A673 (cell line): Measurements from ENCODE around the gene CYP11A1. TPM values are rescaled to one million over a fixed set of nuclear protein-coding genes. Genes with fewer than 3 reads are reported as not detected.

Source experiments
- BruUV-seq: library from RNA; stranded (reverse); fragments of 400-500 nt; replicated peaks from 2 replicates; lab custom pipeline; 2021; lab: Mats Ljungman, UMichigan
- CTCF ChIA-PET: fragments of 300-600 bp; sonication (Branson Sonifier 250); formaldehyde crosslinking; loops from one replicate; lab custom pipeline; 2022; ENCODE audit warnings: antibody characterized with exemption; lab: Charles Lee
- POLR2A ChIA-PET: fragments of 300-600 bp; sonication (Branson Sonifier 250); formaldehyde crosslinking; loops from one replicate; lab custom pipeline; 2022; ENCODE audit warnings: antibody characterized with exemption; ENCODE audit not compliant: low non-redundant PET; lab: Charles Lee
- DNase-seq: peaks from one replicate; pipeline ENCODE4 v3.0.0-alpha.2; 2015; ENCODE audit warnings: low spot score
- H3K27ac ChIP-seq: fragments of 200-600 bp; sonication (generic); 2 replicates; pipeline ENCODE4 v1.5.1; 2016; ENCODE audit warnings: mixed run types, low read depth, mild to moderate bottlenecking, mixed read lengths, antibody characterized with exemption, low read length; ENCODE audit not compliant: poor library complexity, severe bottlenecking
- H3K27me3 ChIP-seq: fragments of 200-600 bp; sonication (generic); replicated peaks from 2 replicates; pipeline ENCODE4 v1.6.1; 2017; ENCODE audit warnings: mixed run types, low read depth, mild to moderate bottlenecking, mixed read lengths, antibody characterized with exemption, low read length; ENCODE audit not compliant: insufficient read depth, poor library complexity
- H3K36me3 ChIP-seq: fragments of 200-600 bp; sonication (generic); 2 replicates; pipeline ENCODE4 v1.6.1; 2016; ENCODE audit warnings: mixed run types, mild to moderate bottlenecking, mixed read lengths, antibody characterized with exemption, low read length; ENCODE audit not compliant: insufficient read depth, poor library complexity, severe bottlenecking
- H3K4me1 ChIP-seq: fragments of 200-600 bp; sonication (generic); 2 replicates; pipeline ENCODE4 v1.6.1; 2017; ENCODE audit warnings: mixed run types, mild to moderate bottlenecking, mixed read lengths, antibody characterized with exemption, low read length; ENCODE audit not compliant: insufficient read depth, poor library complexity, severe bottlenecking
- H3K4me3 ChIP-seq: fragments of 200-600 bp; sonication (generic); 2 replicates; pipeline ENCODE4 v1.5.1; 2016; ENCODE audit warnings: low read depth, mixed run types, mild to moderate bottlenecking, mixed read lengths, low read length; ENCODE audit not compliant: poor library complexity, severe bottlenecking
- H3K9me3 ChIP-seq: fragments of 200-600 bp; sonication (generic); 2 replicates; pipeline ENCODE4 v1.6.1; 2016; ENCODE audit warnings: mixed run types, low read depth, mild to moderate bottlenecking, mixed read lengths, antibody characterized with exemption, low read length; ENCODE audit not compliant: poor library complexity, severe bottlenecking
- EZH2 ChIP-seq: fragments of 200-600 bp; sonication (generic); IDR thresholded peaks from 2 replicates; pipeline ENCODE4 v1.6.1; 2017; ENCODE audit warnings: borderline replicate concordance, low read depth, mild to moderate bottlenecking, mixed read lengths, antibody characterized with exemption, low read length; ENCODE audit not compliant: poor library complexity, severe bottlenecking
- intact Hi-C: fragments of 100-400 bp; cut with micrococcal nuclease; formaldehyde crosslinking; loops from one replicate; pipeline ENCODE4 v1.10.0; 2022; ENCODE audit not compliant: unreplicated experiment
- total RNA-seq: library from RNA; stranded (reverse); gene quantifications from 2 replicates; pipeline ENCODE4 v1.2.3, GENCODE V29; 2021
- TF ChIP-seq, protein P1 (sequence below): fragments of 300-800, 200-600 bp; sonication (generic); conservative IDR thresholded peaks from 2 replicates; pipeline ENCODE4 v1.5.1; 2017; ENCODE audit warnings: low read depth, mild to moderate bottlenecking, antibody characterized with exemption, low read length, moderate library complexity, mixed read lengths

CYP11A1 gene
- total RNA-seq, 1 experiment from 2014 or later = not detected

DNA sequence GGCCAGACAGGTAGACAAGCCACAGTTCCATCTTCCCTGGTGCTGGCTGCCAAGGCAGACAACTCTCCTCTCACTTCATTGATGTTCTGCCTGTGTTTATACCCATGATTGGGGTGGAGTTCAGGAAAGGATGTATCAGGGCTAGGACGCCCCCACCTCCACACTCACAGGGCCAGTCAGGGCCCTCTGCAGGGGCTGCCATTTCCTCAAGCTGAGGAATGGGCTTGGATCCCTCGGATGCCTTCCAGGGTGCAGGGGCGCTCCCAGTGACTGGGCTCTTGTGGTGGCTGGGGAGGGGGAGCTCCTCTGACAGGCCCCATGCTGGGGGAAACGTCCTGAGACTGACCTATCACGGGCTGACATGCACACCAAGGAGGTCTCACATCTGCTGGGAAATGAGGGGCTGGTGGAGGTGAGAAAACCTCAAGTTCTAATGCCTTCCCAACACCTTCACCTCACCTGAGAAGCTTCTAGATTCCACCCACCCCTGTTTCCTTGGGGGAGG, 34.9 kb upstream of the CYP11A1 start:
- intact Hi-C loops = no loop called here
- Histone ChIP-seq H3K4me1 (peaks cover 25% of the 10 kb centered on the region), H3K27me3 (no peaks in the 10 kb centered on the region), H3K36me3 (no peaks in the 10 kb centered on the region), H3K9me3 (no peaks in the 10 kb centered on the region), H3K4me3 (no peak overlapping the region), H3K27ac (no peak overlapping the region)
- ChIA-PET POLR2A (no interaction called here), CTCF (no interaction called here)
- BruUV-seq = no TSS peak
- TF ChIP-seq, protein P1, sequence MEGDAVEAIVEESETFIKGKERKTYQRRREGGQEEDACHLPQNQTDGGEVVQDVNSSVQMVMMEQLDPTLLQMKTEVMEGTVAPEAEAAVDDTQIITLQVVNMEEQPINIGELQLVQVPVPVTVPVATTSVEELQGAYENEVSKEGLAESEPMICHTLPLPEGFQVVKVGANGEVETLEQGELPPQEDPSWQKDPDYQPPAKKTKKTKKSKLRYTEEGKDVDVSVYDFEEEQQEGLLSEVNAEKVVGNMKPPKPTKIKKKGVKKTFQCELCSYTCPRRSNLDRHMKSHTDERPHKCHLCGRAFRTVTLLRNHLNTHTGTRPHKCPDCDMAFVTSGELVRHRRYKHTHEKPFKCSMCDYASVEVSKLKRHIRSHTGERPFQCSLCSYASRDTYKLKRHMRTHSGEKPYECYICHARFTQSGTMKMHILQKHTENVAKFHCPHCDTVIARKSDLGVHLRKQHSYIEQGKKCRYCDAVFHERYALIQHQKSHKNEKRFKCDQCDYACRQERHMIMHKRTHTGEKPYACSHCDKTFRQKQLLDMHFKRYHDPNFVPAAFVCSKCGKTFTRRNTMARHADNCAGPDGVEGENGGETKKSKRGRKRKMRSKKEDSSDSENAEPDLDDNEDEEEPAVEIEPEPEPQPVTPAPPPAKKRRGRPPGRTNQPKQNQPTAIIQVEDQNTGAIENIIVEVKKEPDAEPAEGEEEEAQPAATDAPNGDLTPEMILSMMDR = no peak
- TF ChIP-seq EZH2 = no peak
- no peak for DNase-seq

DNA sequence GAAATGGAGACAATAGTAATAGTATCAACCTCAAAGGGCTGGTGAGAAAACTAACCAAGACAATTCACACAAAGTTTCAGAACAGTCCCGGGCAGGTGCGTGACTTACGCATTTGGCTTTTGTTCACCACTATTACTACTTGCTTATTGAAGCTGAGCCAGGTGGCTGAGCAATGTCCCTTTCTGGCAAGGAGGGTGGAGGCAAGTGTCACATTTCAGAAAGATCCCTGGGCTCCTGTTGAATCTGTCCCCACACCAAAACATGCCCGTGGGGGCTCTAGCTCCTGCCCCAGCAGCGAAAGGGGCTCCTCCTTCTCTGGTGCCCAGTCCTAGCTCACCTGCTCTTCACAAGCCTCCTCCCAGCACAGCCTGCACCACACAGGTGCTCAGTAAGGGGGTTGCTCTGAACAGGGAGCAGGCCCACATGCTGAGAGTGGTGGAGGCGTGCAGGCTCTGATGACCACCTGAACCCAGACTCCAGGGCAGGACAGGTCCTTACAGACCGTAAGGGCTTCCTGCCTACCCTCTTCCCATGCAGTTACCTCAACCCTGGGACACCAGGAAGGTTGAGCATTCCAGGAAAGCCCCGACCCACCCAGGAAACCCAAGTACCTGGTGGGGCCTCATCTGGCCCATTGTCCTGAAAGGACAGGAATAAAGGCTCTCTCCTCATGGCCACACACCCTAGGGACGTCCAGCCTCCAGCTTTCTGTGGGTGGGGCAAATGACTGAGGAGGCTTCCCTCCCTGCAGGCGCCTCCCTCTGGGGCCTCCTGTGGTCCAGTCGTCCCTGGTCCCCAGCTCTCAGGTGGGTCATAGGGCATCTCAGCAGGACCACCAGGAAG, 33.7 kb upstream of the CYP11A1 start:
- H3K36me3 ChIP-seq = no peaks in the 10 kb centered on the region
- ChIA-PET POLR2A (no interaction called here), CTCF (no interaction called here)
- no peak overlapping the region for H3K4me3 ChIP-seq
- H3K27me3 ChIP-seq = no peaks in the 10 kb centered on the region
- no peaks in the 10 kb centered on the region for H3K9me3 ChIP-seq
- intact Hi-C loops = no loop called here
- no peak for TF ChIP-seq EZH2
- TF ChIP-seq, protein P1 = no peak
- no peak for DNase-seq
- H3K27ac ChIP-seq = no peak overlapping the region
- BruUV-seq = no TSS peak
- peaks cover 19% of the 10 kb centered on the region for H3K4me1 ChIP-seq

DNA sequence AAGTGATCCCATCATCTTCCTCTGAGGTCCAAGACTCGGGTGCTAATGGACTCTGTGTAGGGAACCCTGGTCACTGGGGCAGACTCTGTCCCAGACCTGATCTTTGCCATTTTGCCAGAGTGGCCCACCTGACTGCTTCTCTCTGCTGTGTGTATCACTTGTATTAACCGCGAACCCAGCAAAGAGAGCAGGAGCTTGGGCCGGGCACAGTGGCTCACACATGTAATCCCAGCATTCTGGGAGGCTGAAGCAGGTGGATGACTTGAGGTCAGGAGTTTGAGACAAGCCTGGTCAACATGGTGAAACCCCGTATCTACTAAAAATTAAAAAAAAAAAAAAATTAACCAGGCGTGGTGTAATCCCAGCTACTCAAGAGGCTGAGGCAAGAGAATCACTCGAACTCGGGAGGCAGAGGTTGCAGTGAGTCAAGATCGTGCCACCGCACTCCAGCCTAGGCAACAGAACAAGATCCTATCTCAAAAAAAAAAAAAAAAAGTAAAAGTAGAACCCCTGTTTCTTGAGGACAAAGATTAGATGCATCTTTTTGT, 32.9 kb upstream of the CYP11A1 start:
- TF ChIP-seq EZH2 = no peak
- TF ChIP-seq, protein P1 = no peak
- Histone ChIP-seq H3K4me1 (peaks cover 19% of the 10 kb centered on the region), H3K27me3 (no peaks in the 10 kb centered on the region), H3K36me3 (no peaks in the 10 kb centered on the region), H3K9me3 (no peaks in the 10 kb centered on the region), H3K4me3 (no peak overlapping the region), H3K27ac (no peak overlapping the region)
- BruUV-seq = no TSS peak
- POLR2A ChIA-PET = no interaction called here
- intact Hi-C loops = no loop called here
- CTCF ChIA-PET = no interaction called here
- no peak for DNase-seq
